HepG2 (cell line): ENCODE data around the gene RHBDF2. TPM values are rescaled to one million over a fixed set of nuclear protein-coding genes. Genes with fewer than 3 reads are reported as not detected.

Experiments used
- ATAC-seq: fragments of 200-7000 bp; cut with Tn5 transposase; 3 replicates; pipeline ENCODE4 v1.9.1; 2020; ENCODE audit warnings: mild to moderate bottlenecking, moderate library complexity
- BruUV-seq: library from RNA; stranded (reverse); fragments of 400-500 nt; replicated peaks from 2 replicates; lab custom pipeline; 2021; lab: Mats Ljungman, UMichigan
- CTCF ChIA-PET: fragments of 300-600 bp; formaldehyde crosslinking; extraction: SDS; loops from one replicate; lab custom pipeline; 2021; ENCODE audit warnings: low total read pairs, inconsistent platforms, low intra/inter-chr PET ratio; lab: Yijun Ruan, JAX
- POLR2A ChIA-PET: fragments of 350-600 bp; sonication (Branson Sonifier 250); formaldehyde crosslinking; loops from one replicate; lab custom pipeline; 2020; ENCODE audit warnings: antibody characterized with exemption, inconsistent platforms; lab: Yijun Ruan, JAX
- DNase-seq: peaks from one replicate; pipeline ENCODE4 v3.0.0-alpha.2; 2015; ENCODE audit warnings: low spot score
- FAIRE-seq: peaks from 3 replicates; lab custom pipeline; 2011; peaks lifted over from hg19 to GRCh38; lab: Jason Lieb, UNC
- H2AFZ ChIP-seq: one replicate; pipeline ENCODE4 v1.6.1; 2011; ENCODE audit warnings: low read length, inconsistent platforms
- H3K27ac ChIP-seq: fragments of 300-600 bp; 3 replicates; pipeline ENCODE4 v1.8.0; 2011; ENCODE audit warnings: mixed run types, mild to moderate bottlenecking, mixed read lengths, low read length, inconsistent platforms; ENCODE audit not compliant: insufficient read depth; ENCODE audit errors: extremely low read length
- H3K27me3 ChIP-seq, 2 experiments: fragments of 200-600 bp in 1 of 2; 2 replicates in 1 of 2; 3 replicates in 1 of 2; pipeline versions ENCODE4 v1.6.0 to v1.8.0; 2011; ENCODE audit warnings: low read length in 2 of 2, mild to moderate bottlenecking in 2 of 2, moderate library complexity in 2 of 2, inconsistent platforms in 1 of 2; ENCODE audit not compliant: insufficient read depth in 2 of 2, control insufficient read depth in 1 of 2
- H3K36me3 ChIP-seq, 2 experiments: fragments of 200-600 bp in 1 of 2; replicated peaks in 1 of 2; 2 replicates in 1 of 2; 3 replicates in 1 of 2; pipeline versions ENCODE4 v1.5.1 to v1.8.0; 2011; ENCODE audit warnings: low read length in 2 of 2, inconsistent platforms in 1 of 2; ENCODE audit not compliant: insufficient read depth in 2 of 2, control insufficient read depth in 1 of 2
- H3K4me1 ChIP-seq: 2 replicates; pipeline ENCODE4 v1.5.1; 2012; ENCODE audit warnings: low read length, inconsistent platforms; ENCODE audit not compliant: insufficient read depth
- H3K4me2 ChIP-seq: 2 replicates; pipeline ENCODE4 v1.6.0; 2011; ENCODE audit warnings: low read depth, low read length, inconsistent platforms
- H3K4me3 ChIP-seq, 3 experiments: fragments of 200-600 bp in 1 of 3; sonication (generic), shearing (Covaris generic) in 1 of 3; replicated peaks in 1 of 3; 2 replicates each; pipeline ENCODE4 v1.5.1; 2011 to 2016; ENCODE audit warnings: low read length in 3 of 3, inconsistent platforms in 2 of 3, low read depth in 2 of 3, mild to moderate bottlenecking in 2 of 3, control low read depth in 1 of 3, mixed read lengths in 1 of 3; ENCODE audit not compliant: insufficient read depth in 1 of 3
- H3K79me2 ChIP-seq: one replicate; pipeline ENCODE4 v1.6.1; 2011; ENCODE audit warnings: low read length, inconsistent platforms; ENCODE audit not compliant: insufficient read depth
- H3K9ac ChIP-seq: 2 replicates; pipeline ENCODE4 v1.6.0; 2011; ENCODE audit warnings: mild to moderate bottlenecking, low read depth, low read length, inconsistent platforms; ENCODE audit not compliant: insufficient read depth
- H3K9me3 ChIP-seq: 2 replicates; pipeline ENCODE4 v1.5.1; 2012; ENCODE audit warnings: mild to moderate bottlenecking, low read length
- H4K20me1 ChIP-seq: 2 replicates; pipeline ENCODE4 v1.6.0; 2011; ENCODE audit warnings: inconsistent platforms, mild to moderate bottlenecking, low read length, moderate library complexity; ENCODE audit not compliant: insufficient read depth
- CEBPB ChIP-seq: IDR thresholded peaks from 2 replicates; pipeline ENCODE4 v1.6.1; 2011; ENCODE audit warnings: low read depth, low read length, improper control_type of control experiment, borderline replicate concordance
- MAFK ChIP-seq, 2 experiments: IDR thresholded peaks in 1 of 2; conservative IDR thresholded peaks in 1 of 2; 2 replicates each; pipeline ENCODE4 v1.6.1; 2011; ENCODE audit warnings: improper control_type of control experiment in 2 of 2, low read length in 2 of 2
- MAZ ChIP-seq, 2 experiments: sonication (generic) in 1 of 2; formaldehyde crosslinking in 1 of 2; IDR thresholded peaks; 2 replicates each; pipeline versions ENCODE4 v1.5.0 to v1.6.1; 2012 to 2020; ENCODE audit warnings: low read depth in 2 of 2, mild to moderate bottlenecking in 2 of 2, borderline replicate concordance in 1 of 2, improper control_type of control experiment in 1 of 2, low read length in 1 of 2, missing genetic modification reagents in 1 of 2, moderate library complexity in 1 of 2
- MXD4 ChIP-seq: IDR thresholded peaks from 2 replicates; pipeline ENCODE4 v1.6.1; 2016; ENCODE audit warnings: mild to moderate bottlenecking, missing biosample characterization, missing genetic modification reagents
- NCOR1 ChIP-seq: fragments of 200-600 bp; sonication (generic); IDR thresholded peaks from 2 replicates; pipeline ENCODE4 v1.7.0; 2017; ENCODE audit warnings: antibody characterized with exemption, low read length, borderline replicate concordance
- PHB2 ChIP-seq: fragments of 450-650 bp; IDR thresholded peaks from 2 replicates; pipeline ENCODE4 v1.6.1; 2018; ENCODE audit not compliant: partially characterized antibody
- PREB ChIP-seq: sonication (generic); formaldehyde crosslinking; IDR thresholded peaks from 2 replicates; pipeline ENCODE4 v1.4.0; 2020; ENCODE audit warnings: missing genetic modification reagents
- RORA ChIP-seq: sonication (generic); formaldehyde crosslinking; IDR thresholded peaks from 2 replicates; pipeline ENCODE4 v1.5.0; 2020; ENCODE audit warnings: mild to moderate bottlenecking, missing genetic modification reagents, moderate library complexity
- TCF12 ChIP-seq, 2 experiments: fragments of 450-650 bp in 1 of 2; sonication (generic) in 1 of 2; formaldehyde crosslinking in 1 of 2; IDR thresholded peaks; 2 replicates each; pipeline versions ENCODE4 v1.6.1 to v1.8.0; 2017 to 2022; ENCODE audit warnings: antibody characterized with exemption in 1 of 2, mild to moderate bottlenecking in 1 of 2, missing genetic modification reagents in 1 of 2, moderate library complexity in 1 of 2
- TMF1 ChIP-seq: sonication (generic); formaldehyde crosslinking; IDR thresholded peaks from 2 replicates; pipeline ENCODE4 v1.8.1; 2022; ENCODE audit warnings: low read depth, missing genetic modification reagents
- ZNF605 ChIP-seq: sonication (generic); formaldehyde crosslinking; IDR thresholded peaks from 2 replicates; pipeline ENCODE4 v1.8.0; 2022; ENCODE audit warnings: mild to moderate bottlenecking, missing genetic modification reagents
- ZSCAN31 ChIP-seq: sonication (generic); formaldehyde crosslinking; IDR thresholded peaks from 2 replicates; pipeline ENCODE4 v1.5.0; 2020; ENCODE audit warnings: low read depth, mild to moderate bottlenecking, missing genetic modification reagents
- WGBS: methylation state at CpG from one replicate; pipeline ENCODE4 v1.1.6; 2017; ENCODE audit warnings: low lambda C conversion rate; 5-methylcytosine and 5-hydroxymethylcytosine counted together
- in situ Hi-C: cut with HindIII; loops from 2 replicates; pipeline ENCODE4 v1.10.0; 2017; ENCODE audit warnings: low pct_unique_long_range_greater_than_20kb; ENCODE audit not compliant: extremely low pct_ligation_motif_present
- intact Hi-C: fragments of 100-400 bp; cut with micrococcal nuclease; formaldehyde crosslinking; loops from one replicate; pipeline ENCODE4 v1.10.0; 2022; ENCODE audit not compliant: unreplicated experiment
- polyA plus RNA-seq, 8 experiments: library from polyadenylated mRNA; depleted of rRNA in 3 of 8; stranded (reverse) in 7 of 8; unstranded in 1 of 8; fragments of >200 nt; fragmentation: Illumina TruSeq in 4 of 8; extraction: Trizol in 4 of 8; gene quantifications; 2 replicates each; pipeline versions ENCODE4 v1.2.1 to v1.2.3, GENCODE V29; 2011 to 2016; ENCODE audit warnings: low read depth in 4 of 8, missing spikeins in 1 of 8, mixed read lengths in 1 of 8; ENCODE audit not compliant: insufficient read depth in 1 of 8
- total RNA-seq, 5 experiments: library from RNA; depleted of rRNA; stranded (reverse); fragments of >200 nt; fragmentation: Illumina TruSeq; extraction: Trizol; gene quantifications; 2 replicates each; pipeline ENCODE4 v1.2.3, GENCODE V29; 2016; ENCODE audit warnings: low read depth in 1 of 5
- TF ChIP-seq, protein P1 (sequence below): IDR thresholded peaks from 2 replicates; pipeline ENCODE4 v1.6.1; 2016
- TF ChIP-seq, protein P2 (sequence below): IDR thresholded peaks from 2 replicates; pipeline ENCODE4 v1.6.1; 2016; ENCODE audit warnings: low read depth

The RHBDF2 gene
- total and polyA plus RNA-seq, 2 of the 13 experiments (the other 11 are each of a cell fraction or from before 2014, with no cell fraction given) = 7.8 to 24.2 TPM

- TF ChIP-seq NCOR1 (0 out of 2 replicates have a peak, but pooled peaks have one; percentile 19), ZNF605 (CRISPR knock-in tag) (peak; percentile 63; the same call in 1 of the 2 replicates), MXD4 (CRISPR knock-in tag) (0 out of 2 replicates have a peak, but pooled peaks have one; percentile 53), MAFK (conservative IDR thresholded peaks at IDR 0.05 in 1 of 2, IDR thresholded peaks at IDR 0.05 in 1 of 2; ENCODE audit: low read length in 2 of 2) (peak; percentile 94 to 98)
- TF ChIP-seq, protein P1, sequence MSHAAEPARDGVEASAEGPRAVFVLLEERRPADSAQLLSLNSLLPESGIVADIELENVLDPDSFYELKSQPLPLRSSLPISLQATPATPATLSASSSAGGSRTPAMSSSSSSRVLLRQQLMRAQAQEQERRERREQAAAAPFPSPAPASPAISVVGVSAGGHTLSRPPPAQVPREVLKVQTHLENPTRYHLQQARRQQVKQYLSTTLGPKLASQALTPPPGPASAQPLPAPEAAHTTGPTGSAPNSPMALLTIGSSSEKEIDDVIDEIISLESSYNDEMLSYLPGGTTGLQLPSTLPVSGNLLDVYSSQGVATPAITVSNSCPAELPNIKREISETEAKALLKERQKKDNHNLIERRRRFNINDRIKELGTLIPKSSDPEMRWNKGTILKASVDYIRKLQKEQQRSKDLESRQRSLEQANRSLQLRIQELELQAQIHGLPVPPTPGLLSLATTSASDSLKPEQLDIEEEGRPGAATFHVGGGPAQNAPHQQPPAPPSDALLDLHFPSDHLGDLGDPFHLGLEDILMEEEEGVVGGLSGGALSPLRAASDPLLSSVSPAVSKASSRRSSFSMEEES = 0 out of 2 replicates have a peak, but pooled peaks have one; percentile 13
Measured at GRCh38 chr17:76446449-76447231, 54.6 kb downstream of the RHBDF2 start (continued).

DNA sequence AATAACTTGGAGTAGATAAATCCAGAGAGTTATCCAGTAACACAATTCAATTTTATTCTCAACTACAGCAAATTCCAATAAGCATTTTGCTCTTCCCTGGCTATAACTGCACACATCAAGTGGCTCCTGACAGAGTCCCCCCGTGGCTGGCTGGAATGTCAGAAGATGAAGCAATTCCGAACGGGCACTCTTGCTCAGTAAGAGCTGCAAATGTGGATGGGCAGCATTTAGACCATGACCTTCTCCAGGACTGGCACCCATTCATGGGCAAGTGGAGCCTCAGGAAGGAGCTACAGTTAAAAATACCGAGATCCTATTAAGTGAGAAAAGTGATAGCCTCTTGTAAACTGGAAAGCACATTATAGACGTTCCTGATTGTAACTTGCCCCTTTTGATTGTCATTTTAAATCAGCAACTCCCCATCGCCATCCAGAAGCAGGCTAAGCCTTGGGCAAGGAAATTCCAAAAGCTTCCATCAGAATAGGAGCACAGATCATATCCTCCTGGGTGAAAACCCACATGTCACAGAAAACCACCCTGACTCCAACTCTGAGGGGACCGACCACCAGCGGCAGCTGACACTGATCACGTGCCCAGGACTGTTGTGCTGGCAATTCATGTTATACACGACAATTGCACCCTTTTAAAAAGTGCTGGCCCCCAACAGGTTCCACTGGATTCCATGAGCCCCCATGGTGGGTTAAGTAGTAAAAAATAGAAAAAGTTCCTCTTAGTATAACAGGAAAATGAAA lies 55.4 kb downstream of the RHBDF2 start:
- FAIRE-seq (no peak), DNase-seq (no peak), ATAC-seq (no peak)
- H3K27ac ChIP-seq = peak overlapping the region; percentile 41
- ChIA-PET POLR2A (interaction anchor here (1.0 to 2.1 kb wide), 3 partner anchors 53 to 62 kb away, joined by 3 to 8 read pairs (median 7); partner anchors contain the start of gene RHBDF2), CTCF (no interaction called here)
- no peak overlapping the region for H3K9ac ChIP-seq
- no peaks in the 10 kb centered on the region for H3K27me3 ChIP-seq
- H4K20me1 ChIP-seq = peaks cover 80% of the 10 kb centered on the region
- peaks cover 90% of the 10 kb centered on the region for H3K4me1 ChIP-seq
- in situ Hi-C loops (no loop called here), intact Hi-C loops (no loop called here)
- H3K79me2 ChIP-seq = peaks cover 98% of the 10 kb centered on the region
- 84% methylated on average over 10 of the region's 10 CpGs for WGBS
- H3K4me2 ChIP-seq = no peak overlapping the region
- no TSS peak for BruUV-seq
- no peaks in the 10 kb centered on the region for H3K9me3 ChIP-seq
- no peak overlapping the region for H3K4me3 ChIP-seq
- H3K36me3 ChIP-seq = peaks cover 2 to 14% of the 10 kb centered on the region in 2 experiments
- no peak overlapping the region for H2AFZ ChIP-seq
- TF ChIP-seq TCF12 (IDR thresholded peaks at IDR 0.05) (no peak), TCF12 (CRISPR knock-in tag; IDR thresholded peaks at IDR 0.05) (no peak), TMF1 (CRISPR knock-in tag) (no peak), MAZ (IDR thresholded peaks at IDR 0.05; ENCODE audit: borderline replicate concordance, low read depth, low read length) (no peak), MAZ (CRISPR knock-in tag; IDR thresholded peaks at IDR 0.05; ENCODE audit: low read depth) (no peak), ZSCAN31 (CRISPR knock-in tag) (no peak), CEBPB (peak; percentile 26; the same call in 1 of the 2 replicates), PHB2 (no peak), RORA (no peak), PREB (no peak)
- TF ChIP-seq, protein P2, sequence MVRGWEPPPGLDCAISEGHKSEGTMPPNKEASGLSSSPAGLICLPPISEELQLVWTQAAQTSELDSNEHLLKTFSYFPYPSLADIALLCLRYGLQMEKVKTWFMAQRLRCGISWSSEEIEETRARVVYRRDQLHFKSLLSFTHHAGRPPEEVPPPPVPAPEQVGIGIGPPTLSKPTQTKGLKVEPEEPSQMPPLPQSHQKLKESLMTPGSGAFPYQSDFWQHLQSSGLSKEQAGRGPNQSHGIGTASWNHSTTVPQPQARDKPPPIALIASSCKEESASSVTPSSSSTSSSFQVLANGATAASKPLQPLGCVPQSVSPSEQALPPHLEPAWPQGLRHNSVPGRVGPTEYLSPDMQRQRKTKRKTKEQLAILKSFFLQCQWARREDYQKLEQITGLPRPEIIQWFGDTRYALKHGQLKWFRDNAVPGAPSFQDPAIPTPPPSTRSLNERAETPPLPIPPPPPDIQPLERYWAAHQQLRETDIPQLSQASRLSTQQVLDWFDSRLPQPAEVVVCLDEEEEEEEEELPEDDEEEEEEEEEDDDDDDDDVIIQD = no peak
